Measurements from ENCODE around the gene AP2B1. TPM values are rescaled to one million over a fixed set of nuclear protein-coding genes. Genes with fewer than 3 reads are reported as not detected.

The AP2B1 gene
- total RNA-seq, 1 experiment from 2014 or later = 195 TPM

DNA sequence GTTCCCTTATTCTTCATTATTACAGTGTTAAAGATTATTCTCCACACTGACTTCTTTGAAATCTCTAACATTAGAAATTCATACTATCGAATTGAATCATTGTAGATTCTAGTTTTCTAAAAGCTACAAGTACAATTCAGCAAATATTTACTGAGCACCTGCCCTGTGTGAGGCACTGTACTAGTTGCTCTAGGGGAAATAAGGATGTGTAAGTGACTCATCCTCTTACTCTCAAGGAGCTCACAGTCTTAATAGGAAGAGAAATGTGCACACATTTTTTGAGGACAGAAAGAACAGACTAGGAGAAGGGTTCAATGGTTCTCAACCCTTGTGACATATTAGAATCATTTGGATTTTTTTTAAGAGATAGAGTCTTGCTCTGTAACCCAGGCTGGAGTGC, 42.0 kb upstream of the AP2B1 start:
- Mint-ChIP-seq H3K9me3 (no peaks in the 10 kb centered on the region), H3K36me3 (no peaks in the 10 kb centered on the region), H3K27ac (no peak overlapping the region), H3K4me3 (no peak overlapping the region), H3K4me1 (no peaks in the 10 kb centered on the region), H3K27me3 (ENCODE audit: low read depth) (peaks cover 39% of the 10 kb centered on the region)
- TF ChIP-seq GTF2I (CRISPR knock-in tag; conservative IDR thresholded peaks at IDR 0.05) (no peak), KAT7 (CRISPR knock-in tag; IDR thresholded peaks at IDR 0.05; ENCODE audit: borderline replicate concordance) (no peak), EMX1 (CRISPR knock-in tag; IDR thresholded peaks at IDR 0.05) (no peak), NR2C2 (CRISPR knock-in tag; IDR thresholded peaks at IDR 0.05) (no peak), PREB (CRISPR knock-in tag; IDR thresholded peaks at IDR 0.05; ENCODE audit: borderline replicate concordance) (no peak), CBFB (CRISPR knock-in tag; IDR thresholded peaks at IDR 0.05; ENCODE audit: low read depth) (no peak), TEAD1 (CRISPR knock-in tag; IDR thresholded peaks at IDR 0.05) (no peak), NFYB (CRISPR knock-in tag; conservative IDR thresholded peaks at IDR 0.05; ENCODE audit: low read depth) (no peak), SMAD3 (CRISPR knock-in tag; IDR thresholded peaks at IDR 0.05; ENCODE audit: borderline replicate concordance) (no peak), AFF4 (CRISPR knock-in tag; IDR thresholded peaks at IDR 0.05; ENCODE audit: borderline replicate concordance) (no peak), PRRX2 (CRISPR knock-in tag; IDR thresholded peaks at IDR 0.05) (no peak), AR (CRISPR knock-in tag; IDR thresholded peaks at IDR 0.05) (no peak), ZNF138 (CRISPR knock-in tag; conservative IDR thresholded peaks at IDR 0.05) (no peak), FOXJ3 (CRISPR knock-in tag; IDR thresholded peaks at IDR 0.05; ENCODE audit: borderline replicate concordance) (no peak), MXD4 (CRISPR knock-in tag; IDR thresholded peaks at IDR 0.05; ENCODE audit: borderline replicate concordance) (no peak)
- TF ChIP-seq, protein P1, sequence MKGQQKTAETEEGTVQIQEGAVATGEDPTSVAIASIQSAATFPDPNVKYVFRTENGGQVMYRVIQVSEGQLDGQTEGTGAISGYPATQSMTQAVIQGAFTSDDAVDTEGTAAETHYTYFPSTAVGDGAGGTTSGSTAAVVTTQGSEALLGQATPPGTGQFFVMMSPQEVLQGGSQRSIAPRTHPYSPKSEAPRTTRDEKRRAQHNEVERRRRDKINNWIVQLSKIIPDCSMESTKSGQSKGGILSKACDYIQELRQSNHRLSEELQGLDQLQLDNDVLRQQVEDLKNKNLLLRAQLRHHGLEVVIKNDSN (CRISPR knock-in tag; IDR thresholded peaks at IDR 0.05) = no peak
- TF ChIP-seq, protein P2, sequence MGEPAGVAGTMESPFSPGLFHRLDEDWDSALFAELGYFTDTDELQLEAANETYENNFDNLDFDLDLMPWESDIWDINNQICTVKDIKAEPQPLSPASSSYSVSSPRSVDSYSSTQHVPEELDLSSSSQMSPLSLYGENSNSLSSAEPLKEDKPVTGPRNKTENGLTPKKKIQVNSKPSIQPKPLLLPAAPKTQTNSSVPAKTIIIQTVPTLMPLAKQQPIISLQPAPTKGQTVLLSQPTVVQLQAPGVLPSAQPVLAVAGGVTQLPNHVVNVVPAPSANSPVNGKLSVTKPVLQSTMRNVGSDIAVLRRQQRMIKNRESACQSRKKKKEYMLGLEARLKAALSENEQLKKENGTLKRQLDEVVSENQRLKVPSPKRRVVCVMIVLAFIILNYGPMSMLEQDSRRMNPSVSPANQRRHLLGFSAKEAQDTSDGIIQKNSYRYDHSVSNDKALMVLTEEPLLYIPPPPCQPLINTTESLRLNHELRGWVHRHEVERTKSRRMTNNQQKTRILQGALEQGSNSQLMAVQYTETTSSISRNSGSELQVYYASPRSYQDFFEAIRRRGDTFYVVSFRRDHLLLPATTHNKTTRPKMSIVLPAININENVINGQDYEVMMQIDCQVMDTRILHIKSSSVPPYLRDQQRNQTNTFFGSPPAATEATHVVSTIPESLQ (CRISPR knock-in tag; IDR thresholded peaks at IDR 0.05) = no peak
- CTCF ChIA-PET = interaction anchor here (1.2 kb wide), 1 partner anchor 12 kb away, joined by 3 read pairs; no protein-coding TSS in a partner anchor
- no peak for DNase-seq (ENCODE audit: low spot score)
- ATAC-seq = no peak
- POLR2A ChIA-PET = no interaction called here
